Upper lobe of left lung (tissue), 6 donors: ENCODE data around the gene ZNF341. TPM values are rescaled to one million over a fixed set of nuclear protein-coding genes. Genes with fewer than 3 reads are reported as not detected.

Experiments
- ATAC-seq, 2 donors: fragments of 200-7000 bp; cut with Tn5 transposase; one replicate each; pipeline ENCODE4 v1.9.1; 2022; ENCODE audit warnings: mild to moderate bottlenecking in 2 of 2, moderate library complexity in 2 of 2; ENCODE audit not compliant: low FRiP score in 2 of 2
- DNase-seq, 2 donors: peaks; one replicate each; pipeline ENCODE4 v3.0.0-alpha.2; 2019 to 2020
- H3K27ac ChIP-seq, 4 donors: fragments of 200-600 bp; sonication (generic); one replicate each; pipeline ENCODE4 v1.5.1; 2016 to 2019
- H3K27me3 ChIP-seq, 4 donors: fragments of 200-600 bp; sonication (generic); one replicate each; pipeline ENCODE4 v1.5.1; 2017 to 2019
- H3K36me3 ChIP-seq, 4 donors: fragments of 200-600 bp; sonication (generic); one replicate each; pipeline ENCODE4 v1.5.1; 2016 to 2019
- H3K4me1 ChIP-seq, 4 donors: fragments of 200-600 bp; sonication (generic); one replicate each; pipeline ENCODE4 v1.5.1; 2018 to 2019
- H3K4me3 ChIP-seq, 4 donors: fragments of 200-600 bp; sonication (generic); one replicate each; pipeline ENCODE4 v1.5.1; 2017 to 2019; ENCODE audit warnings: mild to moderate bottlenecking in 2 of 4, moderate library complexity in 1 of 4
- H3K9me3 ChIP-seq, 4 donors: fragments of 200-600 bp; sonication (generic); one replicate each; pipeline ENCODE4 v1.5.1; 2018 to 2019
- CTCF ChIP-seq, 6 experiments: fragments of 450-650 bp in 4 of 6; fragments of 200-600 bp in 2 of 6; sonication (generic) in 2 of 6; IDR thresholded peaks; one replicate each; pipeline ENCODE4 v1.5.1; 2016 to 2019; ENCODE audit warnings: antibody characterized with exemption in 6 of 6
- EP300 ChIP-seq, 4 donors: sonication (generic); formaldehyde crosslinking; IDR thresholded peaks; one replicate each; pipeline ENCODE4 v1.5.1; 2017; ENCODE audit warnings: antibody characterized with exemption in 4 of 4, control low read depth in 2 of 4
- POLR2A ChIP-seq, 4 donors: fragments of 450-650 bp; IDR thresholded peaks; one replicate each; pipeline ENCODE4 v1.5.1; 2016 to 2017; ENCODE audit warnings: antibody characterized with exemption in 4 of 4, mild to moderate bottlenecking in 2 of 4
- POLR2AphosphoS5 ChIP-seq, 2 donors: sonication (generic); formaldehyde crosslinking; IDR thresholded peaks; one replicate each; pipeline ENCODE4 v1.5.1; 2017; ENCODE audit warnings: antibody characterized with exemption in 2 of 2
- WGBS, 2 donors: methylation state at CpG; one replicate each; pipeline ENCODE4 v1.1.5; 2017 to 2018; 5-methylcytosine and 5-hydroxymethylcytosine counted together
- total RNA-seq, 6 donors: library from RNA; depleted of rRNA in 4 of 6; stranded (reverse); fragments of >200 nt in 4 of 6; gene quantifications; one replicate each; pipeline versions ENCODE4 v1.1.0 to v1.2.1, GENCODE V29; 2016 to 2021
- donor health status: DM: no; HTN: no; CAD: no; lungs with moderate emphysema.
- donor health status: DM: no; HTN: yes; CAD: no; lungs with severe emphysema.

ZNF341 gene
- total RNA-seq, 6 donors from 2014 or later: 2.0 to 17.8 (median 5.0) TPM

- Histone ChIP-seq H3K4me3 (no peak overlapping the region), H3K9me3 (no peaks in the 10 kb centered on the region), H3K27ac (no peak overlapping the region), H3K36me3 (peaks cover 0 to 40% (median 22%) of the 10 kb centered on the region in 4 donors), H3K4me1 (no peaks in the 10 kb centered on the region), H3K27me3 (no peaks in the 10 kb centered on the region)
- TF ChIP-seq EP300 (IDR thresholded peaks at IDR 0.05) (no peak), CTCF (IDR thresholded peaks at IDR 0.05) (no peak), POLR2A (IDR thresholded peaks at IDR 0.05) (no peak), POLR2AphosphoS5 (IDR thresholded peaks at IDR 0.05) (no peak)
- WGBS, 2 donors: 95 to 98% methylated on average over 10 to 12 of the region's 13 CpGs
- DNase-seq (no peak), ATAC-seq (no peak)
These were observed 30.0 kb downstream of the ZNF341 start for GRCh38 chr20:33761698-33762250.

- no peaks in the 10 kb centered on the region for H3K27me3 ChIP-seq
- H3K27ac ChIP-seq: no peak overlapping the region
- 78 to 89% methylated on average over 2 of the region's 2 CpGs for WGBS, 2 donors
- no peaks in the 10 kb centered on the region for H3K4me1 ChIP-seq
- no peak for TF ChIP-seq CTCF (IDR thresholded peaks at IDR 0.05)
- TF ChIP-seq POLR2A (IDR thresholded peaks at IDR 0.05): no peak
- TF ChIP-seq EP300 (IDR thresholded peaks at IDR 0.05): no peak
- no peak for TF ChIP-seq POLR2AphosphoS5 (IDR thresholded peaks at IDR 0.05)
- no peaks in the 10 kb centered on the region for H3K9me3 ChIP-seq
- ATAC-seq: no peak
- no peak for DNase-seq
- H3K36me3 ChIP-seq: peaks cover 0 to 43% (median 23%) of the 10 kb centered on the region in 4 donors
- no peak overlapping the region for H3K4me3 ChIP-seq
These were observed 33.3 kb downstream of the ZNF341 start for GRCh38 chr20:33765099-33765498.

- DNase-seq (no peak), ATAC-seq (no peak)
- Histone ChIP-seq H3K4me1 (no peaks in the 10 kb centered on the region), H3K27ac (no peak overlapping the region), H3K9me3 (no peaks in the 10 kb centered on the region), H3K27me3 (no peaks in the 10 kb centered on the region), H3K36me3 (peaks cover 0 to 47% (median 24%) of the 10 kb centered on the region in 4 donors), H3K4me3 (no peak overlapping the region)
- WGBS, 2 donors: 97% methylated on average over 5 of the region's 5 CpGs
- no peak for TF ChIP-seq POLR2AphosphoS5 (IDR thresholded peaks at IDR 0.05)
- no peak for TF ChIP-seq CTCF (IDR thresholded peaks at IDR 0.05)
- TF ChIP-seq EP300 (IDR thresholded peaks at IDR 0.05): no peak
- TF ChIP-seq POLR2A (IDR thresholded peaks at IDR 0.05): no peak
These were observed 33.8 kb downstream of the ZNF341 start for GRCh38 chr20:33765592-33765991.

DNA sequence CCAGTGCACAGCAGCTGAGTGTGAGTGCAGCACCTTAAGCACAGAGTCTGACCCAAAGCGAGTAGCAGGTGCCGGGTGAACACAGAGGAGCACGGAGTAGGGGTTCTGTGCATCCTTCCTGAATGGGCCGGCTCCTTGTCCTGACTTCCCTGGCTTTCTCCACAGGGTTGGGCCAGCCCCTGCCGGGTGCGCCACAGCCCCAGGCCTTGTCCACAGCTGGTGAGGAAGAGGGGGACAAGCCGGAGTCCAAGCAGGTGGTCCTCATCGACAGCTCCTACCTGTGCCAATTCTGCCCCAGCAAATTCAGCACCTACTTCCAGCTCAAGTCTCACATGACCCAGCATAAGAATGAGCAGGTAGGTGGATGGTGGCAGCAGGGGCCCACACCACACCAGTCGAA is 34.9 kb downstream of the ZNF341 start:
- TF ChIP-seq POLR2AphosphoS5 (IDR thresholded peaks at IDR 0.05): no peak
- TF ChIP-seq POLR2A (IDR thresholded peaks at IDR 0.05): no peak
- no peak for TF ChIP-seq EP300 (IDR thresholded peaks at IDR 0.05)
- no peak for TF ChIP-seq CTCF (IDR thresholded peaks at IDR 0.05)
- ATAC-seq (peak in 1 of 2 donors; percentile 53), DNase-seq (peak in 1 of 2 donors; percentile 56)
- Histone ChIP-seq H3K9me3 (no peaks in the 10 kb centered on the region), H3K27me3 (no peaks in the 10 kb centered on the region), H3K4me1 (no peaks in the 10 kb centered on the region), H3K4me3 (no peak overlapping the region), H3K27ac (no peak overlapping the region), H3K36me3 (peaks cover 0 to 40% (median 20%) of the 10 kb centered on the region in 4 donors)
- WGBS, 2 donors: 99% methylated on average over 9 of the region's 9 CpGs; no CpG with 5 or more reads in 1 of the 2 donors

GRCh38 chr20:33767777-33768138 is 36.0 kb downstream of the ZNF341 start:
- Histone ChIP-seq H3K4me1 (no peaks in the 10 kb centered on the region), H3K27me3 (no peaks in the 10 kb centered on the region), H3K9me3 (no peaks in the 10 kb centered on the region), H3K4me3 (no peak overlapping the region), H3K27ac (no peak overlapping the region), H3K36me3 (peaks cover 0 to 35% (median 17%) of the 10 kb centered on the region in 4 donors)
- ATAC-seq: no peak
- 98 to 100% methylated on average over 2 of the region's 2 CpGs for WGBS, 2 donors
- DNase-seq: no peak
- TF ChIP-seq POLR2A (IDR thresholded peaks at IDR 0.05) (no peak), POLR2AphosphoS5 (IDR thresholded peaks at IDR 0.05) (no peak), CTCF (IDR thresholded peaks at IDR 0.05) (no peak), EP300 (IDR thresholded peaks at IDR 0.05) (no peak)
